Measurements from ENCODE around the gene CAPG. TPM values are rescaled to one million over a fixed set of nuclear protein-coding genes. Genes with fewer than 3 reads are reported as not detected.

Gene CAPG
- total RNA-seq, 1 donor from 2014 or later = 555 TPM

DNA sequence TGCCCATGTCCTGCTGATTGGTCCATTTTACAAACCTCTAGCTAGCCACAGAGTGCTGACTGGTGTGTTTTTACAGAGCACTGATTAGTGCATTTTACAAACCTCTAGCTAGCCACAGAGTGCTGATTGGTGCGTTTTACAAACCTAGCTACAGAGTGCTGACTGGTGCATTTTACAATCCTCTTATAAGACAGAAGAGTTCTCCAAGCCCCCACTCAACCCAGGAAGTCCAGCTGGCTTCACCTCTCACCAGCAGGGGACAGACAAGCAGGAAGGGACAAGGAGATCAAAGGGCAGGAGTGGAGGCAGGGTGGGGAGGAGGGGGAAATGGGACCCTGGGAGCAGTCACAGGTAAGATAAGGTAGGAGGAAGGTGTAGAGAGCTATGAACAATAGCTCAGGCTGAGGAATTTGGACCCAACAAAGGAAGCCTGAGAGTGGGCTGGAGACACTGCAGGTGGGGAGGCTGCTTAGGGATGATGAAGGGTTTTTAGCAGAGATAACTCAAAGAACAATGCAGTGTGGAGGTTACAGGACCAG, 45.5 kb upstream of the CAPG start:
- H3K4me1 ChIP-seq = no peaks in the 10 kb centered on the region
- H3K4me3 ChIP-seq = no peak overlapping the region
- intact Hi-C loops (cut with DNase I) = no loop called here
- no peaks in the 10 kb centered on the region for H3K36me3 ChIP-seq
- no peaks in the 10 kb centered on the region for H3K27me3 ChIP-seq (ENCODE audit: low read depth)
- no peak overlapping the region for H3K27ac ChIP-seq
- DNase-seq (no peak), ATAC-seq (no peak)
- TF ChIP-seq, protein P1, sequence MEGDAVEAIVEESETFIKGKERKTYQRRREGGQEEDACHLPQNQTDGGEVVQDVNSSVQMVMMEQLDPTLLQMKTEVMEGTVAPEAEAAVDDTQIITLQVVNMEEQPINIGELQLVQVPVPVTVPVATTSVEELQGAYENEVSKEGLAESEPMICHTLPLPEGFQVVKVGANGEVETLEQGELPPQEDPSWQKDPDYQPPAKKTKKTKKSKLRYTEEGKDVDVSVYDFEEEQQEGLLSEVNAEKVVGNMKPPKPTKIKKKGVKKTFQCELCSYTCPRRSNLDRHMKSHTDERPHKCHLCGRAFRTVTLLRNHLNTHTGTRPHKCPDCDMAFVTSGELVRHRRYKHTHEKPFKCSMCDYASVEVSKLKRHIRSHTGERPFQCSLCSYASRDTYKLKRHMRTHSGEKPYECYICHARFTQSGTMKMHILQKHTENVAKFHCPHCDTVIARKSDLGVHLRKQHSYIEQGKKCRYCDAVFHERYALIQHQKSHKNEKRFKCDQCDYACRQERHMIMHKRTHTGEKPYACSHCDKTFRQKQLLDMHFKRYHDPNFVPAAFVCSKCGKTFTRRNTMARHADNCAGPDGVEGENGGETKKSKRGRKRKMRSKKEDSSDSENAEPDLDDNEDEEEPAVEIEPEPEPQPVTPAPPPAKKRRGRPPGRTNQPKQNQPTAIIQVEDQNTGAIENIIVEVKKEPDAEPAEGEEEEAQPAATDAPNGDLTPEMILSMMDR (IDR thresholded peaks at IDR 0.05) = no peak
- no peaks in the 10 kb centered on the region for H3K9me3 ChIP-seq

DNA sequence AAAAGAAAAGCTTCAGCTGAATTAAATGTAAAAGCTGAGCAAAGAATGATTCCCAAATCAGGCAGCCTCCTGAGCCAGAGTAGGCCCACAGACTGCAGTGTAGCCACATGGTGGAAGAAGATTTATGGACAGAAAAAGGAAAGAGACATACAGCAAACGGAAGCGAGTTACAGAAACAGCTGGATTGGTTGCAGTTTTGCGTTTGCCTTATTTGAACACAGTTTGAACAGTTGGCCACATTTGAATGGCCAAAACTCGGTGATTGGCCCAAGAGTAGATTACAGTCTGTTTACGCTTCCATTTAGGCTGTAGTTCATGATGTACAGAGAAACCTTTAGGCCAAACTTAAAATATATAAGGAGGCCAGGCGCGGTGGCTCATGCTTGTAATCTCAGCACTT, 43.4 kb upstream of the CAPG start:
- Histone ChIP-seq H3K4me1 (no peaks in the 10 kb centered on the region), H3K27ac (no peak overlapping the region), H3K9me3 (no peaks in the 10 kb centered on the region), H3K27me3 (ENCODE audit: low read depth) (no peaks in the 10 kb centered on the region), H3K4me3 (no peak overlapping the region), H3K36me3 (no peaks in the 10 kb centered on the region)
- intact Hi-C loops (cut with DNase I) = no loop called here
- no peak for DNase-seq
- TF ChIP-seq, protein P1 (IDR thresholded peaks at IDR 0.05) = no peak
- ATAC-seq = no peak

DNA sequence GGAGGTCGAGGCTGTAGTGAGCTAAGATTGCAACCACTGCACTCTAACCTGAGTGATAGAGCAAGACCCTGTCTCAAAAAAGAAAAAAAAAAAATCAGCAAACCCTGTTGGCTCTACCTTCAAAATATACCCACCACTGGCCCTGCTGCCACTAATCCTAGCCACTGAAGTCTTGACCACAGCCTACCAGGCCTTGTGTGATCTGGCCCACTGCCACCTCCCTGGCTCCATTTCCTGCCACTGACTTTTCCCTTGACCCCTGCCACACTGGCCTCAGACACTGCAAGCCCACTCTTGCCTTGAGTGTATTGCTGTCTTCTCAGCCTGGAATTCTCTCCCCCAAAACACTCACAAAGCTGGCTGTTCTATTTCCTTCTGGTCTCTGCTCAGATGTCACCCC, 42.1 kb upstream of the CAPG start:
- intact Hi-C loops (cut with DNase I) = no loop called here
- ATAC-seq (no peak), DNase-seq (no peak)
- H3K4me3 ChIP-seq = no peak overlapping the region
- no peaks in the 10 kb centered on the region for H3K27me3 ChIP-seq (ENCODE audit: low read depth)
- H3K36me3 ChIP-seq = no peaks in the 10 kb centered on the region
- no peak overlapping the region for H3K27ac ChIP-seq
- no peaks in the 10 kb centered on the region for H3K9me3 ChIP-seq
- TF ChIP-seq, protein P1 (IDR thresholded peaks at IDR 0.05) = no peak
- no peaks in the 10 kb centered on the region for H3K4me1 ChIP-seq

DNA sequence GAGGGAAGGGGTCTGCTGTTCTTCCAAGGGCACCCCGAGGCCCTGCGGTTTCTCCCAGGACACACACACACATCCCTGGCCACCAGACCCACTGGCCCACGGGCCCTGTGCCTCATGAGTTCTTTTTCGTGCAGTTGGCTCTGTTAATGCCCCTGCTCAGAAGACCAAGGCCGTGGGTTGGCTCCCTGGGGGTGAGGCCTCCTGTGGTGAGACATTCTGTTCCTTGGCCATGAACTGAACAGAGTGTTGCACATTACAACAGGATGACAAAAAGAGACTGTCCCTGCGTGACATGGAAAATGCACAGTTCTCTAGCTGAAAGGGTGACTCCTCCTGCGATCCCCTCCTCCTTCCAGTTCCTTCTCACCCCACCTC, 39.0 kb upstream of the CAPG start:
- Histone ChIP-seq H3K36me3 (no peaks in the 10 kb centered on the region), H3K9me3 (no peaks in the 10 kb centered on the region), H3K4me3 (no peak overlapping the region), H3K27me3 (ENCODE audit: low read depth) (no peaks in the 10 kb centered on the region), H3K27ac (no peak overlapping the region), H3K4me1 (no peaks in the 10 kb centered on the region)
- TF ChIP-seq, protein P1 (IDR thresholded peaks at IDR 0.05) = no peak
- intact Hi-C loops (cut with DNase I) = no loop called here
- DNase-seq (no peak), ATAC-seq (no peak)

- intact Hi-C loops (cut with DNase I) = no loop called here
- ATAC-seq = no peak
- Histone ChIP-seq H3K9me3 (no peaks in the 10 kb centered on the region), H3K27ac (no peak overlapping the region), H3K4me1 (no peaks in the 10 kb centered on the region), H3K4me3 (no peak overlapping the region), H3K27me3 (ENCODE audit: low read depth) (no peaks in the 10 kb centered on the region), H3K36me3 (no peaks in the 10 kb centered on the region)
- TF ChIP-seq, protein P1 (IDR thresholded peaks at IDR 0.05) = no peak
- DNase-seq = no peak
Measured at GRCh38 chr2:85448461-85449213, 38.5 kb upstream of the CAPG start.
